ENCODE results near the gene FAM117B.
"Not testable (repeated sequence)": the region's sequence is repeated elsewhere in the genome, so short reads cannot be mapped to it uniquely, and the experiment has no call there.

Gene FAM117B

DNA sequence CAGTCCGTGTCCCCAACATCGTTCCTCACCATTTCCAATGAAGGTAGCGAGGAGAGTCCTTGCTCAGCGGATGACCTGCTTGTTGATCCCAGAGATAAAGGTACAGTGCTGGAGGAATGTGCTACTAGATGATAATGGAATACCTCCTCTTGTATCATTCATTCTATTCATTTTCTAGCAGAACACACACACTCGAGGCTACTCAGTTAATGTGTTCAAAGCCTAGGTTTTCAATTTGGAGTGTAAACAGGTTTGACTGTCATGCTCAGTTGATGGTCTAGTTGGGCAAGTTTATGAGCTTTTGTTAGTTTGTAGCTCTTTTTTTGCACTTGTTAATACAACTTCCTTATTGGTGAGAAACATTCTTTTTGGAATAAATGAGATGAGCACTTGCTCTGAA lies 122.6 kb downstream of the FAM117B start:
- no peak for DNase-seq (ENCODE audit: low read depth in 3 of 3)

DNA sequence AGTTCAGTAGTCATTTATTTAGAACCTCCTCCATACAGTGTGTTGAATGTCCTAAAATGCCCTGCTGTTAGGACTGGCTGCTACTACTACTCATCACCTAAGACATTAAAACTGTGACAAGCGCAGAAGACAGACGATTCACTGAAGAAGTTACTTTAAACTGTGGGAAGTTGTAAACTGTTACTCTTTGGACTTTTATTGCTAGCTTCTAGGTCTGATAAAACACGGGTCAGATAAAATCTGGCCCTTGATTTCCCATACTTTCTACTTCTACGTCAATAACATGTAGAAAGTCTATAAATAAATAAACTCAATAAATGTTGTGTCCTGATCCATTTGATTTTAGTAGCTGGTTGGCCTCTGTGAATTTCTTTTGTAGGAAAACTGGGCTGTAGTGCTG lies 123.4 kb downstream of the FAM117B start:
- no peak for DNase-seq (ENCODE audit: low read depth in 3 of 3)

DNA sequence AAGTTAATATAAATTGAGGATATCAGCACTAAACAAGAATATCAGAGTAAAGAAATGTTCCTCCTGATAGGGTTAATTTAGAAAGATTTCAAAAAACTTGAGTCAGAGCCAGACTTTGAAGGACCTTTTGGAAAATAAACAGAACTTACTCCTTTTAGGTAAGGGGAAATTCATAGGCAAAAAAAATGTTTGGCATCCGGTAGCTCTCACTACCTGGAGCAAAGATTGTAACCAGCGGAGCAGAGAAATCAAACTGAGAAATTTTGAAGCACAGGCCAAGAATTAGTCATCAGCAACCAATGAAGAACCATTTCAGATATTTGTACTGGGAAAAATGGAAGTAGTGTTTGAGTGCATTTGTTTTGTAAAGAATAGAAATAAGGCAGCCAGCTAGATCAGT lies 123.8 kb downstream of the FAM117B start:
- DNase-seq (ENCODE audit: low read depth in 3 of 3): no peak

DNA sequence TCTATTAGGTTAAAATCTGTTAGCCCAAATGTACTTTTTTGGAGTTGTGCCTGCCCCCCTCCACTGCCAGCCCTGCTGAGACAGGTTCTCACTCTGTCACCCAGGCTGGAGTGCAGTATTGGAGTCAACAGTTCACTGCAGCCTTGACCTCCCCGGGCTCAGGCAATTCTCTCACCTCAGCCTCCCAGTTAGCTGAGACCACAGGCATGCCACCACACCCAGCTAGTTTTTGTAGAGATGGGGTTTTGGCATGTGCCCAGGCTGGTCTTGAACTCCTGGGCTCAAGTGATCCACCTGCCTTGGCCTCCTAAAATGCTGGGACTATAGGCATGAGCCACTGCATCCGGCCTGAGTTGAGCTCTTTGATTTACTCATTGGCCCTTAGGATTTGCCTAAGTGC lies 126.1 kb downstream of the FAM117B start:
- DNase-seq (ENCODE audit: low read depth in 3 of 3): no peak

DNA sequence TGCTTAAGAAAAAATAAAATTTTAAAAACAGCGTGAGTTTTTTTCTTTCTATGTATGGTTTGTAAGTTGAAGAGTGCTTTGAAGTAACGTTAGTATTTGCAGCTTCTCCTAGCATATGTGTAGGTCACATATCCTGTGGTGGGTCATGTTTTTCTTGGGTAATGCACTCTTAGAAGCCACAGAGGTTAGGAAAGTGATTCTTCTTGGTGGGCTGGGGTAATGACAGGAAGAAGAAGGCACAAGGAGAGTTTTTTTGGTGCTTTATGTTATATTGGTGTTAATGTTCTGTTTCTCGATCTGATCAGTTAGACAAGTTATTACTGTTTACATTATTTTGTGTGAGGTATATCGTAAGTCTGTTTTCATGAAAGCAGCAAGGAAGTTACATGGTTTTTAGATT lies 127.8 kb downstream of the FAM117B start:
- no peak for DNase-seq (ENCODE audit: low read depth in 3 of 3)

DNA sequence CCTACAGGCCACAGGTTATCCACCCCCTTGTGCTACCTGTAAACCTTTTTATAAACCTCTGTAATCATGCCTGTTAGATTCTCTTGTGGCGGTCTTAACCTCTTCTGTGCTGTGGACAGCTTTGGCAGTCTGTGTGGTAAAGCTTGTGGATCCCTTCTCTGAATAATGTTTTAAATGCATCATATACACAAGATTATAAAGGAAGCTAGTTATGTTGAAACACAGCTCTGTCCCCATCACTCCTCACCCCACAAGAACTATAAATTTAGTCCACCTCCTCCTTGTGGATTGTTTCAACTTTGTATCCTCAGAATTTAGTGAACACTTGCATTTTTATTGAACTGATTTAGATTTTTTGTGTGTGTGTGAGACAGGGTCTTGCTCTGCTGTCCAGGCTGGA lies 129.1 kb downstream of the FAM117B start:
- no peak for DNase-seq (ENCODE audit: low read depth in 3 of 3)

DNA sequence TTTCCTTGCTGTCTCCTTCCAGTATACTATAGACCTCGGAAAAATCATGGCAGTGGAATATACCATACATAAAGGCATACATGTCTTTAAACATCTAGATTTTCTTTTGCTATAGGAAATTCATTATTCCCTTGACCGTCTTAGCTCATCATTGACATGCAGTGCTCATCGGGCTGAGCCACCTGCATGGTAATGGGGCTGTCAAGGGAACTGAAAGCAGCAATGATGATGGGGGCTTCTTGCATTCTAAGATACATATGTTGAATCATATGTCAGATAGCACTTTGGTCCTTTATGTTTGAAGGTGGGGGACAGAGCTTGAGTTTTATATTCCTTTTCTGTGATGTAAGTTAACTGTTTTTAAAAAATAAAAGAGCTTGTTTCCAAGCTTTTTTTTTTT lies 130.2 kb downstream of the FAM117B start:
- DNase-seq (ENCODE audit: low read depth in 3 of 3): no peak

DNA sequence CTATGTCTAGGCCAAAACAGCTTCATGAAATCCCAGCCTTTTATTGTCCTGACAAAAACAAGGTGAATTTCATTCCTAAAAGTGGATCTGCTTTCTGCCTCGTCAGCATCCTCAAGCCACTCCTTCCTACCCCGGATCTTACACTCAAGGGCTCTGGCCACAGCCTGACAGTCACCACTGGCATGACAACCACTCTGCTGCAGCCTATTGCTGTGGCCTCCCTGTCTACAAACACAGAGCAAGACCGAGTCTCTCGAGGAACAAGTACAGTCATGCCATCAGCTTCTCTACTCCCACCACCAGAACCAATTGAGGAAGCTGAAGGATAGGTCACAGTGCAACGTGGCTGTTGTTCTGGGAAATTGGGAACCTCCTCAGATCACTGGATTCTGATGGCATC lies 130.7 kb downstream of the FAM117B start:
- no peak for DNase-seq (ENCODE audit: low read depth in 3 of 3)

DNA sequence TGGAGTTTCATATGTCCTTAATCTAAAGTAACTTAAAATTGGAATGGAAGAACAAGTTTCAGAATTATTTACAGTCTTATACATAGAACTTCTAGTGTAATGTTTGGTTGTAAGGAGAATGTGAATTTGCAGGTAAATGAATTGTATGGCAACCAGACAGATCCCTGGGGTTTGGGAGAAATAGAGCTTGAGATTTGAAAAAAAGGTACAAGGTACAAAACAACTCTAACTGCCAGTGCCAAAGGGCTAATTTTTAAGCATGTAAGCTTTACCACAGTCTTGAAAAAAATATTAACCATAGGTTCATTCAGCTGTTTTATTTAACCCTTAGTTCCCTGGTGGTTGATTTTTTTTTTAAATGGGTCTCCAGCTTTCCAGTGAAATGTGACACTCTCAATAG lies 133.5 kb downstream of the FAM117B start:
- DNase-seq (ENCODE audit: low read depth in 3 of 3): no peak

DNA sequence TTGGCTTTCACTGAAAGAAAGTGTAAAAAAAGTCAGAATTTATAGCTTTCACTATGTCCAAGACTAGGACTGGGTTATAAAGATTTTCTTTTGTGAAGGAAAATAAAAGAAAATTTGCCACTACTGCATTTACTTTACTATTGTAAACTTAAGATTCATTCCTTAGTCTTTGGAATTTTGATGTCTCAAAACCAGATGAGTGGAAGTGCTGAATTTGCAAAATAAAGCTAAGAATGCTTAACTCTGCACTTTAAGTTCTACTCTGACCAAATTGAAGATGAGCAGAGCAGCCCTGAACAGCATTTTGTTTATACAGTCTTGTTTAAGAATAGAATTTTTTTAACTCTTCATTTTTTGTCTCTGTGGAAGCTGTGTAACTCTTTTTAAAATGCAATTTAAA lies 134.4 kb downstream of the FAM117B start:
- DNase-seq (ENCODE audit: low read depth in 3 of 3): no peak

DNA sequence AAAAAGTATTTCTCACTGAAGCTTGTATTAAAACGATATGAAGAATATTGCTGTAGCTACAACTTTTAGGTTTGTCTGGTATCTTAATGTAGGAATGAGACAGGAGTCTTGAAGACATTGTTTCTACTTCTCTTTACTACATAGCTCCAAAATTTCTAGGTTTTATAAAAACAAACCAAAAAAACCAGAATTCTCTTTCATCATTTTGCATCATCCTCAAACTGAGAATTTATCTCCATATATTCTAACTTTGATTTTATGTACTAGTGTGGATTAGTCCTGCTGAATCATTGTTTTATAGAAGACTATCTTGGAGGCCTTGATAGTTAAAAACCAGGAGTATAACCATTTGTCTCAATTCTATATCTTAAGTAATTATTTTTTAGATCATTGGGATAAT lies 136.6 kb downstream of the FAM117B start:
- DNase-seq (ENCODE audit: low read depth in 3 of 3): no peak

DNA sequence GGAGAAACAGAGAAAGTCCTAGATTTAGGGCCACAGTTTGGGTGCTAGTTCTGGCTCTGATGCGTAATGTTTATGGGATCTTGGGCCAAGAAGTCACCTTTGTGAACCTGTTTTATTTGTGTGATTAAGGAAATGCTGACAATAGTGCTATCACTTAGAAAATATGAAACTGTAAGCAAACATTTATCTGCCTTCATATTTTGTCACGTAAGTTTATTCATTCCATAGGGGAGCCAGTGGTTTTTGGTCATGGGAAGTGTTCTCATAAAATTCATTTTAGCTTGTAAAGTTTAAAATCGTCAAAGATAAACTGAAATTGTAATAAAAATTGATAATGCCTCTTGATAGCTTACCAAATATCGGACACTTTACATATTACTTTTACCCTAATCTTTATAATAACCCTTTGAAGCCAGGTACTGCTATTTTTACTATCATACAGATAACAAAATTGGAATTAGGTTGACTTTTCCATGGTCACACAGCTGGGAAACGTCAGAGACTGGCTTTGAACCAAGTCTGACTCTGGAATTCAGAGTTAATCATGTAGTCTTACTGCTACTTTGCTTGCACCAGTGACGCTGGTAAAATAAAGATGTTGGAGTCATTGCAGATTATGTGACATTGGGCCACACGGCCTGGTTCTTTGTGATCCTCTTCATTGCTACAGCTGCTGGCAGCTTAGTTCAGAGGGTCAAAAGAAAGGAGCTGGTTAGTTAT lies 137.1 kb downstream of the FAM117B start:
- no peak for DNase-seq (ENCODE audit: low read depth in 3 of 3)

DNA sequence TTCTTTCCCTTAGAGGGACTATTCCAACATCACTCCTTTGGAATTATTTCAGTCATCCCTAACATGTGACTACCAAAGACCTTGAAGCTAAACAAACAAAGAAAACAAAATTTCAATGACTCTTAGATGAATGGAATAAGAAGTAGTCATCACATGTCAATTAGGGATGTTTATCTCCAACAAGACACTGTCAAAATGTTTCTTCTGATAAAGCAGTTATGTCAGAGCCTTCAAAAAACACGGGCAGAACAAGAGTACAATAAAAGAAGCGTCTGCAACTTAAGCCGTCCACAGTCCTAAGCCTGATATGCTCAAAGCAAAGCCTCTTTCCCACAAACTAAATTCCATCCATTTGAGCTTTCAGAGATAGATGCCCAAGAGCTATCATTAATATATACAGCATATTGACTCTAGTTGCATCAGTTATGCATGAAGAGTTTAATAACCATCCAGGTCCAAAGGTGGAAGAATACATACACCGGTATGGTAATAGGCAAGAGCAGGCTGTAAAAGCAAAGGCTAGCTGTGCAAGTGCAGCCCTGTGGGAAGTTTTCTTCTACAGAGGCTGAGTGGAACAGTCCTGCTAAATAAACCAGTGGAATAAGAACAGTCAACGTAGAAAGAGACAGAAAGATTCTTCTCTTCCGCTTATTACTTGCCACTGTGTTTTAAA lies 138.7 kb downstream of the FAM117B start:
- DNase-seq (ENCODE audit: low read depth in 3 of 3): no peak

DNA sequence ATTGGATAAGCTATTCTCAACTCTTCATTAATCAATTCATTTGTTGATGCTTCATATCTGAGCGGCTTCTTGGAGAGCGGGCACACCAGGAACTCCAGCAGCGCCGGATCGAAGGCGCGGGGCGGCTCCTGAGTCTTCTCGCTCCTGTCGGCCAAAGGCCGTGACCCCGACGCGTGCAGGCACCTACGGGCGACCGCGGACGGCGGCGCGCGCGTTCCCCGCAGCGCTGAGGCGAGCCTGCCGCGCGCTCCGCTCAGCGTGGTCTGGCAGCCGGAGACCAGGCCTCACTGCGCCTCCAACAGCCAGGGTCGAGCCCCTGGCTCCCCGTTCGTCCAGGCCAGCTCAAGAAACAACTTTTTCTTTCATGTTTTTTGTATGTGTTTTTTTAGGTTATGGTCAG lies 139.3 kb downstream of the FAM117B start:
- no peak for DNase-seq (ENCODE audit: low read depth in 3 of 3)

DNA sequence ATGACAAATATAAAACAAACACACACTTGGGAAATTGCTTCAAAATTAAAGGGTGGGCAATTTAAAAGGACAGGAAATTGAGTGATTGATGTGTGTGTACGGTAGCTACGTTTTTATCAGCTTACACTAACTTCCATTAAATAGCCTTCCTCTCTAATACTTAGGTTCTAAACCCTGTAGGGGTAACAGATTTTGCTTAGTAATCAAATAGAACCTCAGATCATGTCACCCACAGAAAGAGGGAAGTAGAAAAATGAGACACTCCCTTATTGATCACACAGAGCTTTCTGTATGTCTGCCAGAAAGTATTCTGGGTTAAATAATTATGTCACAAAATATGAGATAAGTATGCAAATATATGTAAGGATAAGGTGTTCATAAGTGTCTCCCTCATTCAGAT lies 143.4 kb downstream of the FAM117B start:
- no peak for DNase-seq (ENCODE audit: low read depth in 3 of 3)

DNA sequence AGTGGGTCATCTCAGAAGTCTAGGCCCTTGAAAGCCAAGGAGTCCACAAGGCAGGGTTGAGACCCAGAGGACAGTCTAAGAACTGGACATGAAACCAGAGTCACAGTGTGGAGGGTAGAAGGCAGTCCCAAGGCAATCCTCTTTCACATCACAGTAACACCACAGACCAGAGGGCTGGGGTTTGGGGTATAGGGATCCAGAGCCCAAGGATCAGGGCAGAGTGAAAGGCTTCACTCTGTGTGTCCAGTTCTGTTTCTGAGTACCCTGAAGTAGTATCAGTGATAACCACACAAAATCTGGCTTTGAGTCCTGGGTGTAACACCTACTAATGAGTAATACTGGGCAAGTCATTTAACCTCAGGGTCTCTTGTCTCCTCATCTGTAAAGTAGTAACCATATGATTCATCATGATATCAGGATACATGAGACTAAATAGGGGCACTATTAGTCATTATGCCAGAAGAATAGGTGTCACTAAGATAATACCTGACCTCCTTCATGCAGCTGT lies 145.8 kb downstream of the FAM117B start:
- DNase-seq (ENCODE audit: low read depth in 3 of 3): no peak

DNA sequence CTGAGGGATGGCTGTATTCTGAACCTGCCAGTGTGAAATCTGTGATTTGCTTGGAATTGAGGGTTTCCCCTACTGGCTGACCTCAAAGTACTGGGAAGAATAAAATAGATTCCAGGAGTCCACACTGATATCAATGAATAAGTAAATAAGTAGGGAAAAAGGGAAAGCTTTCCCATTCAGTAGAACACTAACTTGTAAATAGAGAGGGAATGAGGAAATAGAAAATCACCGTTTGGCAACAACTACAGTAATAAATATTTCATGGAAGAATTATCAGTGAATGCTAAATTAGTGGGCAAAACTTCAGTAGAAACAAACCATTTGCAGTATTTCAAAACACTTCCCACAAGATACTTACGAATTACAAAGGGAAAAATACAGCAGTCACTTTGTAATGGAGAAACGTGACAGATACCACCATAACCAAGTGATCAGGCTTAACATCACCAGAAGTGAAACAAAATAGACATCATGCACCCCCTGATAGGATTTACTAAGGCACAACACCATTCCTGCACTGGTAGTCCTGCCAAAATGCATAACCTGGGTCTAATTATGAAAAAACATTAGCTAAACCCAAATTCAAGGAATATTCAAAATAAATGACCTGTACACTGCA lies 148.3 kb downstream of the FAM117B start:
- DNase-seq (ENCODE audit: low read depth in 3 of 3): no peak

DNA sequence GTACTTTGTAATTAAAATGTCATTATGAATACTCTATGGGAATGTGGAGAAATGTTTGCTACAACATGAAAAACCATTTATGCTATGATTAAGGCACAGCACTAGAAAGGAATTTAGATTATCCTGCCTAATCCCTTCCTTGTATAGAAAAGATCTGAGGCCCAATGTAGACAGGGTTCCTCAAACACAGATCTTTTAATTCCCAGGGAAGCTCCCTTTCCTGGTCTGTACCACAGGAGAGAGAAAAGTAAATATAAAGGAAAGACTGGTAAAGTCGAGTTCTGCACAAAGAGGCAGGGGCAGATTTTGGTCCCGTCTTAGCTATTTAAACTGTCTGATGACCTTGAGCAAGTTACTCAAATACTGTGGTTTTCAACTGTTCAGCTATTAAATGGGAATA lies 152.1 kb downstream of the FAM117B start:
- DNase-seq (ENCODE audit: low read depth in 3 of 3): no peak

DNA sequence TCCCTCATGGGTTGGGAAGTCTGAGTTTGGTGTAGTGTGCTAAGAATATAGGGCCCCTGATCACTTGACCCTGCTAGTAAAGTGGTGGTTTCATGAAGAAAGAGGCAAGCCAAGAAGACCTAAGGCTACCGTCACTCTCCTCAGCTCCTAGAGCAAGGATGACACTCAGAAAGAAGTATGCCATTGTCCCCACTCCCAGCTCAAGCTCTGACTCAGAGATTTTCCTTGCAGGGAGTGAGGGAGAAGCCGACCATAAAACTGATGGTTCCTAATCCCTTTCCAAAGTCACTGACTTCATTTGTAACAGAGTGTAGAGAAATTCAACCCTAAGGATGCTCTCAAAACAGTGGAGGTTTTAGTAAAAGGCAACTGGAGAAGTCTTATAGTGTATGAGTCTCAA lies 155.9 kb downstream of the FAM117B start:
- no peak for DNase-seq (ENCODE audit: low read depth in 3 of 3)

DNA sequence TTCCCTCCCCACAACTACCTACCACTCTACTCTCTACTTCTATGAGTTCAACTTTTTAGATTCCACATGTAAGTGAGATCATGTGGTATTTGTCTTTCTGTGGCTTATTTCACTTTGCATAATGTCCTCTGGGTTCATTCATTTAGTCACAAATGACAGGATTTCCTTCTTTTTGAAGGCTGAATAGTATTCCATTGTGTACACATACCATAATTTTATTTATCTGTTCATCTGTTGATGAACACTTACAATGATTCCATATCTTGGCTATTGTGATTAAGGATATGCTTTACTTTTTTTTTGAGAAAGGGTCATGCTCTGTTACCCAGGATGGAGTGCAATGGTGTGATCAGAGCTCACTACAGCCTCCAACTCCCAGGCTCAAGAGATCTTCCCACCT lies 163.2 kb downstream of the FAM117B start:
- no peak for DNase-seq (ENCODE audit: low read depth in 3 of 3)

DNA sequence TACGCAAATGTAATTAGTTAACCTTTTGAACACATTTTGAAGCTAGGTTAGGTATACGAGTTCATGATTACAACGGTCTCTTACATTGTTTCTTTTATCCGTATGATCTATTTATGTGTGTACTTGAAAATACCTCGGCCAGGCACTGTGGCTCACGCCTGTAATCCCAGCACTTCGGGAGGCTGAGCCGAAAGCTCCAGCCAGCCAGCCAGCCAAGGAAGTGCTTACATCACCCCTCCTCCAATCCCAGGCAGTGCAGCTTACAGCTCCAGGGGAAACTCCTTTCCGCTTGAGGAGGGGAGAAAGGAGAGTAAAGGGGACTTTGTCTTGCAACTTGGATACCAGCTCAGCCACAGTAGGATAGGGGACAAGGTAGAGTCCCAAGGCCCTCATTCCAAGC lies 171.1 kb downstream of the FAM117B start:
- not testable (repeated sequence) for DNase-seq (ENCODE audit: low read depth in 3 of 3)

DNA sequence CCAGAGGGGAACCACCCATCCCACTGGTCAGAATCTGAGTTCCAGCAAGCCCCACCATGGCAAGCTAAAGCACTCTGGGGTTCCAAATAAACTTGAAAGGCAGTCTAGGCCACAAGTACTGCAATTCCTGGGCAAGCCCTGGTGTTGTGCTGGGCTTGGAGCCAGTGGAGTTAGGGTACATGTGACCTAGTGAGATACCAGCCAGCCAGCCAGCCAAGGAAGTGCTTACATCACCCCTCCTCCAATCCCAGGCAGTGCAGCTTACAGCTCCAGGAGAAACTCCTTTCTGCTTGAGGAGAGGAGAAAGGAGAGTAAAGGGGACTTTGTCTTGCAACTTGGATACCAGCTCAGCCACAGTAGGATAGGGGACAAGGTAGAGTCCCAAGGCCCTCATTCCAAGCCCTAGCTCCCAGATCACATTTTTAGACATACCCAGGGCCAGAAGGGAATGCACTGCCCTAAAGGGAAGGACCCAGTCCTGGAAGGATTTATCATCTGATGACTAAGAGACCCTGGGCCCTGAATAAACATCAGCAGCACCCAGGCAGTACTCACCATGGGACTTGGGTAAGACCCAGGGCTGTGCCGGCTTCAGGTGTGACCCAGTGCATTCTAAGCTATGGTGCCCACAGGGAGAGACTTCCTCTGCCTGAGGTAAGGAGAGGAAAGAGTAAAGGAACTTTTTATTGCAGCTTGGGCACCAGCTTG lies 172.8 kb downstream of the FAM117B start:
- DNase-seq (ENCODE audit: low read depth in 3 of 3): not testable (repeated sequence)
